Measurements from ENCODE around the gene LAMA3.

LAMA3 gene

GRCh38 chr18:23924813-23925212 lies 235.6 kb downstream of the LAMA3 start:
- DNase-seq, result no peak

GRCh38 chr18:23926571-23926970 lies 237.3 kb downstream of the LAMA3 start:
- DNase-seq, result no peak

- no peak for DNase-seq
These were observed 238.8 kb downstream of the LAMA3 start for GRCh38 chr18:23927821-23928746.

- no peak for DNase-seq
These were observed 240.2 kb downstream of the LAMA3 start for GRCh38 chr18:23929362-23929930.

- DNase-seq, result no peak
These were observed 240.7 kb downstream of the LAMA3 start for GRCh38 chr18:23930002-23930401.

GRCh38 chr18:23932385-23933067 lies 243.3 kb downstream of the LAMA3 start:
- no peak for DNase-seq

GRCh38 chr18:23933407-23933806 lies 244.2 kb downstream of the LAMA3 start:
- no peak for DNase-seq

- DNase-seq, result no peak
These were observed 245.0 kb downstream of the LAMA3 start for GRCh38 chr18:23934252-23934651.

- DNase-seq, result no peak
These were observed 245.6 kb downstream of the LAMA3 start for GRCh38 chr18:23934863-23935262.

GRCh38 chr18:23935804-23936203 lies 246.6 kb downstream of the LAMA3 start:
- no peak for DNase-seq

- no peak for DNase-seq
These were observed 247.2 kb downstream of the LAMA3 start for GRCh38 chr18:23936381-23936958.

GRCh38 chr18:23938043-23938756 lies 248.9 kb downstream of the LAMA3 start:
- DNase-seq, result no peak

- no peak for DNase-seq
These were observed 249.7 kb downstream of the LAMA3 start for GRCh38 chr18:23938901-23939341.

- no peak for DNase-seq
These were observed 250.1 kb downstream of the LAMA3 start for GRCh38 chr18:23939366-23939765.

GRCh38 chr18:23939896-23940295 lies 250.6 kb downstream of the LAMA3 start:
- no peak for DNase-seq

GRCh38 chr18:23941791-23942190 lies 252.5 kb downstream of the LAMA3 start:
- no peak for DNase-seq

- DNase-seq, result peak; percentile 29
These were observed 253.9 kb downstream of the LAMA3 start for GRCh38 chr18:23943104-23943503.

- DNase-seq, result no peak
These were observed 254.8 kb downstream of the LAMA3 start for GRCh38 chr18:23943903-23944624.

GRCh38 chr18:23945416-23946079 lies 256.3 kb downstream of the LAMA3 start:
- DNase-seq, result no peak

- no peak for DNase-seq
These were observed 260.6 kb downstream of the LAMA3 start for GRCh38 chr18:23949863-23950262.

GRCh38 chr18:23950644-23951043 lies 261.4 kb downstream of the LAMA3 start:
- no peak for DNase-seq

Measured in stimulated activated CD4-positive, alpha-beta T cell treated with anti-CD3 and anti-CD28 coated beads, Interleukin-4, amount 100 ng/mL, for 1 hour (primary cell).